ENCODE measurements around the gene USP38.
"Not testable (repeated sequence)": the region's sequence is repeated elsewhere in the genome, so short reads cannot be mapped to it uniquely, and the experiment has no call there.

Gene USP38

GRCh38 chr4:143262838-143263237, 78.1 kb downstream of the USP38 start:
- no peak for DNase-seq (ENCODE audit: low read depth in 2 of 2)

- DNase-seq (ENCODE audit: low read depth in 2 of 2), result not testable (repeated sequence)
Observed at GRCh38 chr4:143267690-143268089, 83.0 kb downstream of the USP38 start.

GRCh38 chr4:143270256-143270838, 85.6 kb downstream of the USP38 start:
- no peak for DNase-seq (ENCODE audit: low read depth in 2 of 2)

Data from activated CD4-positive, alpha-beta T cell treated with anti-CD3 and anti-CD28 coated beads for 24 hours (primary cell).